Mucosa of rectum (tissue), 2 donors: ENCODE results near the gene LRRK2.

Experiments
- H3K27ac ChIP-seq, 2 donors: one replicate each; pipeline ENCODE4 v1.7.0; 2013; ENCODE audit warnings: inconsistent platforms in 2 of 2, low read depth in 2 of 2, low read length in 2 of 2
- H3K27me3 ChIP-seq, 2 donors: one replicate each; pipeline ENCODE4 v1.7.0; 2013; ENCODE audit warnings: low read length in 2 of 2; ENCODE audit not compliant: control insufficient read depth in 2 of 2, insufficient read depth in 2 of 2
- H3K36me3 ChIP-seq, 2 donors: one replicate each; pipeline ENCODE4 v1.7.0; 2013; ENCODE audit warnings: low read length in 2 of 2; ENCODE audit not compliant: control insufficient read depth in 2 of 2, insufficient read depth in 2 of 2
- H3K4me1 ChIP-seq, 2 donors: one replicate each; pipeline ENCODE4 v1.7.0; 2013; ENCODE audit warnings: low read length in 2 of 2, mild to moderate bottlenecking in 1 of 2; ENCODE audit not compliant: control insufficient read depth in 2 of 2, insufficient read depth in 2 of 2
- H3K4me3 ChIP-seq, 2 donors: one replicate each; pipeline ENCODE4 v1.7.0; 2013; ENCODE audit warnings: low read length in 2 of 2
- H3K9ac ChIP-seq, 2 donors: one replicate each; pipeline ENCODE4 v1.7.0; 2013; ENCODE audit warnings: low read length in 2 of 2, low read depth in 1 of 2, mild to moderate bottlenecking in 1 of 2
- H3K9me3 ChIP-seq, 2 donors: one replicate each; pipeline ENCODE4 v1.7.0; 2013; ENCODE audit warnings: low read length in 2 of 2; ENCODE audit not compliant: control insufficient read depth in 2 of 2
- donor health status: healthy.
- donor health status: Normal muscosa, but diverticular disease.

Gene LRRK2

GRCh38 chr12:40336573-40337199, 111.9 kb downstream of the LRRK2 start:
- H3K4me3 ChIP-seq = no peak overlapping the region
- no peaks in the 10 kb centered on the region for H3K27me3 ChIP-seq
- H3K4me1 ChIP-seq = no peaks in the 10 kb centered on the region
- H3K36me3 ChIP-seq = no peaks in the 10 kb centered on the region
- no peaks in the 10 kb centered on the region for H3K9me3 ChIP-seq
- H3K27ac ChIP-seq = no peak overlapping the region
- H3K9ac ChIP-seq = no peak overlapping the region

- no peaks in the 10 kb centered on the region for H3K36me3 ChIP-seq
- no peaks in the 10 kb centered on the region for H3K9me3 ChIP-seq
- no peaks in the 10 kb centered on the region for H3K27me3 ChIP-seq
- no peak overlapping the region for H3K4me3 ChIP-seq
- H3K4me1 ChIP-seq = no peaks in the 10 kb centered on the region
- H3K9ac ChIP-seq = no peak overlapping the region
- no peak overlapping the region for H3K27ac ChIP-seq
Observed at GRCh38 chr12:40338071-40338470, 113.3 kb downstream of the LRRK2 start.

- H3K4me3 ChIP-seq = no peak overlapping the region
- no peaks in the 10 kb centered on the region for H3K4me1 ChIP-seq
- H3K9me3 ChIP-seq = no peaks in the 10 kb centered on the region
- H3K36me3 ChIP-seq = no peaks in the 10 kb centered on the region
- H3K27me3 ChIP-seq = no peaks in the 10 kb centered on the region
- H3K9ac ChIP-seq = no peak overlapping the region
- no peak overlapping the region for H3K27ac ChIP-seq
Observed at GRCh38 chr12:40338621-40339020, 113.8 kb downstream of the LRRK2 start.

DNA sequence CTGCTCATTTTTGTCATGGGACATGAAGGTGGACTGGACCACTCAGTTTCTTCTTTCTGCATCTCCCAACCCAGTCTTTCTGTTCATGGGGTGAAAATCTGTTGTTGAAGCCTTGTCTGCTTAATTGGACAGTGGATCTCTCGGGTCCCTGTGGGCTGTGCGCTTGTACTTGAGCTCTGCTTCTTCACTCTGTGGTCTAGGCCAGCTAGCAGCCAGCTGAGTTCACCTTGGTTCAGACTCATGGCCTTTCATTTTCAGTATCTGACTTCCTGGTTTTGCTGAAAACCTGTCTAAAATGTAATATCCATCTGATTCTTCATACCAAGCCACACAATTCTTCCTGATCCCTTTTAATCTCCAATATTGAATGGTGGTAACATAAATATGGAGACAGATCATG, 117.2 kb downstream of the LRRK2 start:
- Histone ChIP-seq H3K36me3 (no peaks in the 10 kb centered on the region), H3K9ac (no peak overlapping the region), H3K27ac (no peak overlapping the region), H3K4me3 (no peak overlapping the region), H3K27me3 (no peaks in the 10 kb centered on the region), H3K4me1 (no peaks in the 10 kb centered on the region), H3K9me3 (no peaks in the 10 kb centered on the region)

DNA sequence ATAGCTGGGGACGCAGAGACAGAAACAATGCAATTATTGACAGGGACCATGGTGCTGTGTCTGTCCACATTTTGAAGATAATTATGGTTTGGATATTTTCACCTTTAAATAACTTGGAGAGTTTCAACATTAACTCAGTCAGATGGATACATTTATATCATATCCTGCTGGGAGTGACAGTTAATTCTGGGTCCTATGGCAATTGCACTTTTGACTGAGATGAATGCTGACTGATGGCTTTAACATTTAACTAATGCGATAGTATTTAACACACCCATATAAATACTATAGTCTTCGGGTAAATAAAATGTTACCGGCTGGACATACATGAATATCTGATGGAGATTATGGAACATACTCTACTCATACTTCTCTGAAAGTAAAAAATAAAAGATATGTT, 118.3 kb downstream of the LRRK2 start:
- H3K9ac ChIP-seq = no peak overlapping the region
- no peaks in the 10 kb centered on the region for H3K27me3 ChIP-seq
- H3K4me3 ChIP-seq = no peak overlapping the region
- no peaks in the 10 kb centered on the region for H3K36me3 ChIP-seq
- no peaks in the 10 kb centered on the region for H3K4me1 ChIP-seq
- no peak overlapping the region for H3K27ac ChIP-seq
- no peaks in the 10 kb centered on the region for H3K9me3 ChIP-seq

DNA sequence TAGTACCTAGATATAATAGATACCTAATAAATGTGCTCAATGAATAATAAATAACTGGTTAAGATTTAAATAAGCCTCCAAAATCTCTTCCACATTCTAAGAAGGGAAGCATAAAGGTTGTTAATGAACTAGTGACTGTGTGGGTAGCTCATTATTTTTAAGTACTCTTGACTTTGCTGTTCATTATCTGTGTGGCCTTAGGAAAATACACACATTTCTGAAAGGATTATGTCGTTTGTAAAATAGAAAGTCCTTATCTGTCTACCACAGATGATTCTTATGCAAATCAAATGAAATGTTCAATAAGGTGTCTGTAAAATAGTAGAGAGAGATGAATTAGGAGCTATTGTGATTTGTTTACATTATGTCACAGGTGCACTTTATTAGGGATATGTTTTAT, 119.5 kb downstream of the LRRK2 start:
- H3K9me3 ChIP-seq = no peaks in the 10 kb centered on the region
- no peaks in the 10 kb centered on the region for H3K4me1 ChIP-seq
- H3K27ac ChIP-seq = no peak overlapping the region
- H3K36me3 ChIP-seq = no peaks in the 10 kb centered on the region
- no peak overlapping the region for H3K4me3 ChIP-seq
- H3K27me3 ChIP-seq = no peaks in the 10 kb centered on the region
- H3K9ac ChIP-seq = no peak overlapping the region

- Histone ChIP-seq H3K36me3 (no peaks in the 10 kb centered on the region), H3K9me3 (no peaks in the 10 kb centered on the region), H3K9ac (no peak overlapping the region), H3K27ac (no peak overlapping the region), H3K4me3 (no peak overlapping the region), H3K4me1 (no peaks in the 10 kb centered on the region), H3K27me3 (no peaks in the 10 kb centered on the region)
Observed at GRCh38 chr12:40351976-40352375, 127.2 kb downstream of the LRRK2 start.

- H3K36me3 ChIP-seq = no peaks in the 10 kb centered on the region
- H3K4me1 ChIP-seq = no peaks in the 10 kb centered on the region
- no peaks in the 10 kb centered on the region for H3K27me3 ChIP-seq
- no peak overlapping the region for H3K9ac ChIP-seq
- H3K9me3 ChIP-seq = no peaks in the 10 kb centered on the region
- H3K27ac ChIP-seq = no peak overlapping the region
- no peak overlapping the region for H3K4me3 ChIP-seq
Observed at GRCh38 chr12:40375076-40375475, 150.3 kb downstream of the LRRK2 start.

DNA sequence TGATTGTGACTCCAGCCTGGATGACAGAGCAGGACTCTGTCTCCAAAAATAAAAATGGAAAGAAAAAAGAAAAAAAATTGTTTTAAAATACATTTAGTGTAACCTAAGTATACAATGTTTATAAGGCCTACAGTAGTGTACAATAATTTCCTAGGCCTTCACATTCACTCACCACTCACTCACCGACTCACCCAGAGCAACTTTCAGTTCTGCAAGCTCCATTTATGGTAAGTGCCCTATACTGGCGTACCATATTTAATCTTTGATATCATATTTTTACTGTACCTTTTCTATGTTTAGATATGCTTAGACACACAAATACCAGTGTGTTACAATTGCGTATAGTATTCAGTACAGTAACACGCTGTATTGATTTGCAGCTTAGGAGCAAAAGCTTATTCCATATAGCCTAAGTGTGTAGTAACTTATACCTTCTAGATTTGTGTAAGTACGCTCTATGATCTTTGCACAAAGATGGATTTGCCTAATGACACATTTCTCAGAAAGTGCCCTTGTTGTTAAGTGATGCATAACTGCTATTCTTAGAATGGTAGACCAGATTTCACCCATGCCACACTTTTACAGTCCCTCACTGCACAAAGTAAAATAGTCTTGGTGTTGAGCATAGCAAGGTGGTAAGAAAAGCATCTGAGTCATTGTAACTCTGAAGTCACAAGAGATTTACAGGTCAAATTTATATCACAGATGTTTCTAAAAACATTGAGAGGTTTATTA, 151.9 kb downstream of the LRRK2 start:
- no peak overlapping the region for H3K4me3 ChIP-seq
- no peak overlapping the region for H3K9ac ChIP-seq
- no peaks in the 10 kb centered on the region for H3K36me3 ChIP-seq
- no peaks in the 10 kb centered on the region for H3K4me1 ChIP-seq
- H3K9me3 ChIP-seq = no peaks in the 10 kb centered on the region
- no peaks in the 10 kb centered on the region for H3K27me3 ChIP-seq
- H3K27ac ChIP-seq = no peak overlapping the region

DNA sequence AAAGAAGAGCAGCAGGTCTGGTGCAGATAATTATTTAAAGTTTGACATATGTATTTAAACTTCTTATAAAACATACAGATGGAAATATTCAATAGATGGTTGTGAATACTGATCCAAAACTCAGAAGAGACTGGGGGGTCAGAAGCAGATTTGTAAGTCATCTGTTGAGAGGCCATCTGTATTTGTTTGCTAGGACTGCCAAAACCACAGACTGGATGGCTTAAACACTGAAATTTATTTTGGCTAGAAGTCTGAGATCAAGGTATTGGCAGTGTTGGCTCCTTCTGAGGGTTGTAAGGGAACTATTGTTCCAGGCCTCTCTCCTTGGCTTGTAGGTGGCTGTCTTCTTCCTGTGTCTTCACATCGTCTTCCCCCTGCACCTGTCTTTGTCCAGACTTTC, 153.9 kb downstream of the LRRK2 start:
- no peak overlapping the region for H3K4me3 ChIP-seq
- no peaks in the 10 kb centered on the region for H3K36me3 ChIP-seq

More for the DNA sequence above, 153.9 kb downstream of the LRRK2 start:
- no peak overlapping the region for H3K27ac ChIP-seq
- no peaks in the 10 kb centered on the region for H3K4me1 ChIP-seq
- no peaks in the 10 kb centered on the region for H3K27me3 ChIP-seq
- no peaks in the 10 kb centered on the region for H3K9me3 ChIP-seq
- H3K9ac ChIP-seq = no peak overlapping the region
